ENCODE results near the gene CDK2AP2.
"Not testable (repeated sequence)": the region's sequence is repeated elsewhere in the genome, so short reads cannot be mapped to it uniquely, and the experiment has no call there.

The CDK2AP2 gene

DNA sequence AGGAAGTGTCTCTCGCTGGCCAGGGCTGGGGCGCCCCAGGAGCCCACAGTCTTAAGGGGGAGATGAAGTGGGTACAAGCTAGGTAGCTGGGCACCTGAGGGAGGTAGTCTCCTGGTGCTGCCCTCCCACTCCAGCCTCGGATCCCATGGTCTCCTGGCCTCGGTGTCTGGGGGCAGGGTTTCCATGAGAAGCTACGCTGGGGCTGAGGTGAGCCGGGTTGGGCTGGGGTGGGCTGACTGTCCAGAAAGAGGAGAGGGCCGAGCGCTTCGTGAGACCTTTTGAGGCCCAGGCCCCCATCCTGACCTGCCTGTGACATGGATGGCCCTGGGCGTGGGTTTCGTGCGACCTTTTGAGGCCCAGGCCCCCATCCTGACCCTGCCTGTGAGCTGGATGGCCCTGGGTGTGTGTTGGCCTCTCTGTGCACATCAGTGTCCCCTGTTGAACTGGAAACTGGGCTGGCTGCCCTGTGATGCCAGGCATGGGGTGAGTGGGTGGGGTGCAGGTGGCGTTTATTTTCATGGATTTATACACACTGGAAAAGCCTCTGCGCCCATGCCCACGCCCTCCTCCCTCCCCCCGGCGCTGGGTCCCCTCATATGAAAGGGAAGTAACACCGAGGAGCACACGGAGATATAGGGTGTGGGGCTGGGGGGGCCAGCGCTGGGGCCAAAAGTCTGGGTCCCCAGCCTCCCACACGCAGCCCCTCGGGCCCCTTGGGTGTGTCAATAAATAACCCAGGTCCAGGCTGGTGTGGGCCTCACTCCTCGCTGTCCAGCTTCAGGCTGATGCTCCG is 16.5 kb downstream of the CDK2AP2 start:
- TF ChIP-seq, protein P1, sequence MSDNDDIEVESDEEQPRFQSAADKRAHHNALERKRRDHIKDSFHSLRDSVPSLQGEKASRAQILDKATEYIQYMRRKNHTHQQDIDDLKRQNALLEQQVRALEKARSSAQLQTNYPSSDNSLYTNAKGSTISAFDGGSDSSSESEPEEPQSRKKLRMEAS (IDR thresholded peaks at IDR 0.05; ENCODE audit: low read depth, low read length), result no peak
- DNase-seq (ENCODE audit: low read depth), result no peak
- H3K4me3 ChIP-seq (ENCODE audit: low read depth, low read length), result no peak overlapping the region

DNA sequence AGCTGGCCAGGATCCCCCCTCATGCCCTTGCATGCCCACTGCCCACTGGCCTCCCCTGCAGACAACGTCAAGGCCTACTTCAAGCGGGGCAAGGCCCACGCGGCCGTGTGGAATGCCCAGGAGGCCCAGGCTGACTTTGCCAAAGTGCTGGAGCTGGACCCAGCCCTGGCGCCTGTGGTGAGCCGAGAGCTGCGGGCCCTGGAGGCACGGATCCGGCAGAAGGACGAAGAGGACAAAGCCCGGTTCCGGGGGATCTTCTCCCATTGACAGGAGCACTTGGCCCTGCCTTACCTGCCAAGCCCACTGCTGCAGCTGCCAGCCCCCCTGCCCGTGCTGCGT is 17.3 kb downstream of the CDK2AP2 start:
- DNase-seq (ENCODE audit: low read depth), result no peak
- no peak overlapping the region for H3K4me3 ChIP-seq (ENCODE audit: low read depth, low read length)
- TF ChIP-seq MYC (IDR thresholded peaks at IDR 0.05; ENCODE audit: low read depth, low read length), result no peak
- TF ChIP-seq, protein P2, sequence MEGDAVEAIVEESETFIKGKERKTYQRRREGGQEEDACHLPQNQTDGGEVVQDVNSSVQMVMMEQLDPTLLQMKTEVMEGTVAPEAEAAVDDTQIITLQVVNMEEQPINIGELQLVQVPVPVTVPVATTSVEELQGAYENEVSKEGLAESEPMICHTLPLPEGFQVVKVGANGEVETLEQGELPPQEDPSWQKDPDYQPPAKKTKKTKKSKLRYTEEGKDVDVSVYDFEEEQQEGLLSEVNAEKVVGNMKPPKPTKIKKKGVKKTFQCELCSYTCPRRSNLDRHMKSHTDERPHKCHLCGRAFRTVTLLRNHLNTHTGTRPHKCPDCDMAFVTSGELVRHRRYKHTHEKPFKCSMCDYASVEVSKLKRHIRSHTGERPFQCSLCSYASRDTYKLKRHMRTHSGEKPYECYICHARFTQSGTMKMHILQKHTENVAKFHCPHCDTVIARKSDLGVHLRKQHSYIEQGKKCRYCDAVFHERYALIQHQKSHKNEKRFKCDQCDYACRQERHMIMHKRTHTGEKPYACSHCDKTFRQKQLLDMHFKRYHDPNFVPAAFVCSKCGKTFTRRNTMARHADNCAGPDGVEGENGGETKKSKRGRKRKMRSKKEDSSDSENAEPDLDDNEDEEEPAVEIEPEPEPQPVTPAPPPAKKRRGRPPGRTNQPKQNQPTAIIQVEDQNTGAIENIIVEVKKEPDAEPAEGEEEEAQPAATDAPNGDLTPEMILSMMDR (IDR thresholded peaks at IDR 0.05; ENCODE audit: low read depth, low read length), result no peak
- TF ChIP-seq, protein P1 (IDR thresholded peaks at IDR 0.05; ENCODE audit: low read depth, low read length), result no peak
- peak; percentile 7 for TF ChIP-seq POLR2A (IDR thresholded peaks at IDR 0.05; ENCODE audit: extremely low read depth, insufficient read length)

DNA sequence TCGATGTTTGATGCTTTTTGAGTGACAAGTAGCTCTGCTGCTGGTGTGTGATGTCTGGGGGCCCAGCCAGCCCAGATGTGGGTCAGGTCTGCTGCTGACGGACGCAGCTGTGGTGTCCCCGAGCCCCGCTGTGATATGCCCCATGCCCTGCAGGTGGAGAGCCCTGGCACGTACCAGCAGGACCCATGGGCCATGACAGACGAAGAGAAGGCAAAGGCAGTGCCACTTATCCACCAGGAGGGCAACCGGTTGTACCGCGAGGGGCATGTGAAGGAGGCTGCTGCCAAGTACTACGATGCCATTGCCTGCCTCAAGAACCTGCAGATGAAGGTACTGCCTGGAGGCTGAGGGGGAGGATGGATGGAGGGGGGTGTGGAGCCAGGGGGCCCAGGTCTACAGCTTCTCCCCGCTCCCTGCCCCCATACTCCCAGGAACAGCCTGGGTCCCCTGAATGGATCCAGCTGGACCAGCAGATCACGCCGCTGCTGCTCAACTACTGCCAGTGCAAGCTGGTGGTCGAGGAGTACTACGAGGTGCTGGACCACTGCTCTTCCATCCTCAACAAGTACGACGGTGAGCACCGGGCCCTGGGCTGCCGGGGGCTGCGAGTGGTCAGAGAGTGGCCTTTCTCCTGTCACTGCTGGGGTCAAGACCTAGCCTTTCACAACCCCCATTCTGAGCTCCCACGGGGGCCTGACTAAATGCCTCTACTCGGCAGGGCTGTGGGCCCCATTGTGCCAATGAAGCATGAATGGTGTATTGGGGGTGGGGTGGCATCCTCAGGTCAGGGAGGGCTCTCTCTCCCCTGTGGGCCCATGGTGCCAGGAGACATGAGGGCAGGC is 17.9 kb downstream of the CDK2AP2 start:
- H3K4me3 ChIP-seq (ENCODE audit: low read depth, low read length), result no peak overlapping the region
- TF ChIP-seq, protein P2 (IDR thresholded peaks at IDR 0.05; ENCODE audit: low read depth, low read length), result no peak
- TF ChIP-seq MYC (IDR thresholded peaks at IDR 0.05; ENCODE audit: low read depth, low read length), result no peak
- TF ChIP-seq, protein P1 (IDR thresholded peaks at IDR 0.05; ENCODE audit: low read depth, low read length), result no peak
- no peak for TF ChIP-seq POLR2A (IDR thresholded peaks at IDR 0.05; ENCODE audit: extremely low read depth, insufficient read length)
- no peak for DNase-seq (ENCODE audit: low read depth)

DNA sequence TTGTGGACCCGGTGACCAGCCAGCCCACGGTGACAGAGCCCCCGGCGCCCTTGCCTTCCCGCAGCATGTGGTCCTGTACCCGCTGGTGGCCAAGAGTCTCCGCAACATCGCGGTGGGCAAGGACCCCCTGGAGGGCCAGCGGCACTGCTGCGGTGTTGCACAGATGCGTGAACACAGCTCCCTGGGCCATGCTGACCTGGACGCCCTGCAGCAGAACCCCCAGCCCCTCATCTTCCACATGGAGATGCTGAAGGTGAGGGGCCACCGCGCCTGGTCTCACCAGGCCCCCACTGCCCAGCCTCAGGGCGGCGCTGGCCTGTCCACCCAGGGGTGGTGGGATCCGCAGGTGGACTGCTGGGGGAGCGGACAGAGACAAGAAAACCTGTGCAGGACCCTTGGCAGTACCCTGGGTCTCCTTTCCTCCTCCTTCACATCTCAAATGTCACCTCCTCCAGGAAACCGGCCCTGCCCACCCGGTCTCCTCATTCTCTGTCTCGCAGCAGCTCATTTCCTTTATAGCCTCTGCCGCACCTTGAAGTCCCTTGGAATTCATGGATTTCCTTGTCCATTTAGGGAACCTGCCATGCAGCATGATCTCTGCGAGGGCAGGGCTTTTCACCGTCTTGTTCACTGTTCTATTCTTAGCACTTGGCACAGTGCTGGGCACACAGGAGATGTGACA is 18.6 kb downstream of the CDK2AP2 start:
- no peak overlapping the region for H3K4me3 ChIP-seq (ENCODE audit: low read depth, low read length)
- TF ChIP-seq POLR2A (IDR thresholded peaks at IDR 0.05; ENCODE audit: extremely low read depth, insufficient read length), result no peak
- TF ChIP-seq MYC (IDR thresholded peaks at IDR 0.05; ENCODE audit: low read depth, low read length), result no peak
- TF ChIP-seq, protein P2 (IDR thresholded peaks at IDR 0.05; ENCODE audit: low read depth, low read length), result no peak
- TF ChIP-seq, protein P1 (IDR thresholded peaks at IDR 0.05; ENCODE audit: low read depth, low read length), result no peak
- DNase-seq (ENCODE audit: low read depth), result no peak

DNA sequence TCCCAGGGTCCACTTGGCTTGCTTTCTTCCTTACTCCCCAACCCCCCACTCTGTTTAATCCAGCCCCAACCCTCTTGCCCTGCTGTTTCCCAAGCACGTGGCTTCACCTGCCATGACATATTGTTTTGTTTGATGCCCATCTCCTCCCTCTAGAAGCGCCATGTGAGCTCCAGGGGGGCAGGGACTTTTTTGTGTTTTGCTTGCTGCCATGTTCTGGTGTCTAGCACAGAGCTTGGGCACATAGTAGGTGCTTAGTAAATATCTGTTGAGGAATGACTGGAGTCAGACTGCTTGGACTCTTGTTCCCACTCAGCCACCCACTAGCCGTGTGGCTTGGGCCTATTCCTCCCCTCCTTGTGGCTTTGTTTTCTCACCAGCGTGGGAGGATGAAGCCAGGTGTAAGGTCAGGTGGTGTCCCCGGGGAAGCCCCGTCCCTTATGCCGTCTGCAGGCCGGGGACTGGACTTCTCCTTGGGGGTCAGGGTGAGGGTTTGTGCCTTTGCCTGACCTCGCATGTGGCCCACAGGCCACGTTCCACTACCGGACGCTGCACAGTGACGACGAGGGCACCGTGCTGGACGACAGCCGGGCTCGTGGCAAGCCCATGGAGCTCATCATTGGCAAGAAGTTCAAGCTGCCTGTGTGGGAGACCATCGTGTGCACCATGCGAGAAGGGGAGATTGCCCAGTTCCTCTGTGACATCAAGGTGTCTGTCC is 21.3 kb downstream of the CDK2AP2 start:
- DNase-seq (ENCODE audit: low read depth), result no peak
- H3K4me3 ChIP-seq (ENCODE audit: low read depth, low read length), result no peak overlapping the region
- TF ChIP-seq MYC (IDR thresholded peaks at IDR 0.05; ENCODE audit: low read depth, low read length) (no peak), POLR2A (IDR thresholded peaks at IDR 0.05; ENCODE audit: extremely low read depth, insufficient read length) (no peak)
- TF ChIP-seq, protein P1 (IDR thresholded peaks at IDR 0.05; ENCODE audit: low read depth, low read length), result no peak
- TF ChIP-seq, protein P2 (IDR thresholded peaks at IDR 0.05; ENCODE audit: low read depth, low read length), result no peak

DNA sequence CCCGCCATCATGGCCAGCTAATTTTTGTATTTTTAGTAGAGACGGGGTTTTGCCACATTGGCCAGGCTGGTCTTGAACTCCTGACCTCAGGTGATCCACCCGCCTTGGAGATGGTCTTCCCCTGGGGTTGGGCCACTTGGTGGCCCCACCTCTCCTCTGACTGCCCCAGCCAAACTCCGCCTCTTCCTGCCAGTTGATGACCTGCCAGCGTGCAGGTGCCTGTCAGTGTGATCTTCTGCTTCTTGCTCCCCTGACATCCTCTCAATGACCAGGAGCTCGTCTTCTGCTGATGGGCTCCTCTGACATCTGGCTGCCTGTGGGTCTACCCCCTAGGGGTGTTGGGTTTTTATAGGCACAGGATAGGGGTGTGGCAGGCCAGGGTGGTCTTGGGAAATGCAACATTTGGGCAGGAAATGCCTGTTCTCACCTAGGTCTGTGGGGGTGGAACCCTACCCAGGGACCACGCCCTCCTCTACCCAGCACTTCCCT is 22.0 kb downstream of the CDK2AP2 start:
- not testable (repeated sequence) for H3K4me3 ChIP-seq (ENCODE audit: low read depth, low read length)
- peak; percentile 29 for DNase-seq (ENCODE audit: low read depth)
